Measurements from ENCODE around the gene FARS2.

DNA sequence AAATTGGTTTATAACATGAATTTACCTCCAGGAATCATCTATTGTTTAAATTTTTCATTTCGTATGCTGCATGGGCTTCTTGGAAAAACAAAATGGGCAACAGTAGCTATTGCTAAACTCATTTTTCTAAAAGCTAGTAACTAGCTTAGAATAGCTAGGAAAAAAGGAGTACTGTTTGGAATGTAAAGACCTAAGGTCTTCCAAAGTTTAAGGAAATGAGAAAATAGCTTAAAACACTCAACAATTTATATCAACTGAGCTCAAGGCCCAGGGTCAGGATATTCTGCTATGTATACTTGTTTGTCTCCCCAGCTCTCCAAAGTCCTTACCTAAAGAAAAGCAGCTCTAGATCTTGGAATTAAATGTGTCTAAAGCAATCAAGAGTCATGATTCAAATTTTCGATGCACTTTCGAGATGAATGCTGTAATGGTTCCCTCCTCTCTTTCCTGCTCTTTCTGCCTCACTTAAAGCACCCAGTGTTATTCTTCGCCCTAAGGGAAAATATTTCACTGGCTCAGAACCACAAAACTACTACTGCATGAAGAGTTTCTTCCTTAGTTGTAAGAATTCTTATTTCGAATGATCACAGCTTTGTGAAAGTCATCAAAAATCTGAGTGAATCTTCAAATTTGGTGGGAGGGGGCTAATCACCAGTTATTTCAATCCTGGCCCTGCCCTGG lies 42.2 kb upstream of the FARS2 start:
- TF ChIP-seq, protein P1, sequence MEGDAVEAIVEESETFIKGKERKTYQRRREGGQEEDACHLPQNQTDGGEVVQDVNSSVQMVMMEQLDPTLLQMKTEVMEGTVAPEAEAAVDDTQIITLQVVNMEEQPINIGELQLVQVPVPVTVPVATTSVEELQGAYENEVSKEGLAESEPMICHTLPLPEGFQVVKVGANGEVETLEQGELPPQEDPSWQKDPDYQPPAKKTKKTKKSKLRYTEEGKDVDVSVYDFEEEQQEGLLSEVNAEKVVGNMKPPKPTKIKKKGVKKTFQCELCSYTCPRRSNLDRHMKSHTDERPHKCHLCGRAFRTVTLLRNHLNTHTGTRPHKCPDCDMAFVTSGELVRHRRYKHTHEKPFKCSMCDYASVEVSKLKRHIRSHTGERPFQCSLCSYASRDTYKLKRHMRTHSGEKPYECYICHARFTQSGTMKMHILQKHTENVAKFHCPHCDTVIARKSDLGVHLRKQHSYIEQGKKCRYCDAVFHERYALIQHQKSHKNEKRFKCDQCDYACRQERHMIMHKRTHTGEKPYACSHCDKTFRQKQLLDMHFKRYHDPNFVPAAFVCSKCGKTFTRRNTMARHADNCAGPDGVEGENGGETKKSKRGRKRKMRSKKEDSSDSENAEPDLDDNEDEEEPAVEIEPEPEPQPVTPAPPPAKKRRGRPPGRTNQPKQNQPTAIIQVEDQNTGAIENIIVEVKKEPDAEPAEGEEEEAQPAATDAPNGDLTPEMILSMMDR (IDR thresholded peaks at IDR 0.05; ENCODE audit: low read depth, low read length), result no peak
- TF ChIP-seq POLR2A (IDR thresholded peaks at IDR 0.05; ENCODE audit: extremely low read depth, insufficient read length), result no peak

Data from NB4 (cell line).